H9 (cell line): ENCODE data around the gene SRC. TPM values are rescaled to one million over a fixed set of nuclear protein-coding genes. Genes with fewer than 3 reads are reported as not detected.

Experiments
- DNase-seq: peaks from one replicate; pipeline ENCODE4 v3.0.0-alpha.2; 2017
- H2AFZ ChIP-seq: one replicate; pipeline ENCODE4 v1.6.1; 2013; ENCODE audit warnings: mild to moderate bottlenecking, low read length, control low read depth, moderate library complexity
- H2AK5ac ChIP-seq: 2 replicates; pipeline ENCODE4 v1.6.1; 2013; ENCODE audit warnings: low read length, control low read depth, mixed read lengths; ENCODE audit not compliant: insufficient read length
- H2BK120ac ChIP-seq: one replicate; pipeline ENCODE4 v1.6.1; 2013; ENCODE audit warnings: low read depth, mild to moderate bottlenecking, low read length, control low read depth, inconsistent platforms; ENCODE audit not compliant: poor library complexity, severe bottlenecking
- H2BK12ac ChIP-seq: 2 replicates; pipeline ENCODE4 v1.6.1; 2013; ENCODE audit warnings: low read length, control low read depth, mixed read lengths, low read depth; ENCODE audit not compliant: insufficient read length
- H2BK15ac ChIP-seq: 2 replicates; pipeline ENCODE4 v1.6.1; 2013; ENCODE audit warnings: low read depth, low read length, control low read depth
- H2BK20ac ChIP-seq: one replicate; pipeline ENCODE4 v1.6.1; 2013; ENCODE audit warnings: low read depth, mild to moderate bottlenecking, low read length, control low read depth, inconsistent platforms; ENCODE audit not compliant: poor library complexity, severe bottlenecking
- H2BK5ac ChIP-seq: 2 replicates; pipeline ENCODE4 v1.6.1; 2013; ENCODE audit warnings: low read length, control low read depth, mixed read lengths; ENCODE audit not compliant: insufficient read length
- H3K14ac ChIP-seq: 2 replicates; pipeline ENCODE4 v1.6.1; 2013; ENCODE audit warnings: low read length, control low read depth; ENCODE audit not compliant: insufficient read depth
- H3K18ac ChIP-seq: 2 replicates; pipeline ENCODE4 v1.6.1; 2013; ENCODE audit warnings: low read depth, mild to moderate bottlenecking, mixed read lengths, low read length, control low read depth; ENCODE audit not compliant: insufficient read length
- H3K23ac ChIP-seq: 2 replicates; pipeline ENCODE4 v1.6.1; 2013; ENCODE audit warnings: low read length, control low read depth, mixed read lengths, low read depth; ENCODE audit not compliant: insufficient read length
- H3K23me2 ChIP-seq: 2 replicates; pipeline ENCODE4 v1.6.1; 2013; ENCODE audit warnings: low read depth, mild to moderate bottlenecking, mixed read lengths, low read length, control low read depth; ENCODE audit not compliant: insufficient read length, poor library complexity, severe bottlenecking
- H3K27ac ChIP-seq: 2 replicates; pipeline ENCODE4 v1.5.1; 2013; ENCODE audit warnings: low read length, control low read depth, mixed read lengths, low read depth; ENCODE audit not compliant: insufficient read length
- H3K27me3 ChIP-seq: 2 replicates; pipeline ENCODE4 v1.6.1; 2013; ENCODE audit warnings: low read length, control low read depth, inconsistent platforms; ENCODE audit not compliant: insufficient read depth
- H3K4ac ChIP-seq: 2 replicates; pipeline ENCODE4 v1.6.1; 2013; ENCODE audit warnings: low read depth, mild to moderate bottlenecking, control low read depth, inconsistent platforms, low read length, moderate library complexity
- H3K4me1 ChIP-seq: 2 replicates; pipeline ENCODE4 v1.6.1; 2013; ENCODE audit warnings: low read length, control low read depth, inconsistent platforms; ENCODE audit not compliant: insufficient read depth
- H3K4me2 ChIP-seq: 2 replicates; pipeline ENCODE4 v1.6.1; 2013; ENCODE audit warnings: low read length, control low read depth, mixed read lengths; ENCODE audit not compliant: insufficient read length, insufficient read depth
- H3K56ac ChIP-seq: 2 replicates; pipeline ENCODE4 v1.6.1; 2013; ENCODE audit warnings: low read depth, mild to moderate bottlenecking, mixed read lengths, low read length, control low read depth; ENCODE audit not compliant: insufficient read length
- H3K79me1 ChIP-seq: 2 replicates; pipeline ENCODE4 v1.6.1; 2013; ENCODE audit warnings: low read depth, mild to moderate bottlenecking, moderate library complexity, low read length, control low read depth, inconsistent platforms; ENCODE audit not compliant: insufficient read depth, poor library complexity, severe bottlenecking
- H3K79me2 ChIP-seq: 2 replicates; pipeline ENCODE4 v1.6.1; 2013; ENCODE audit warnings: low read length, control low read depth, inconsistent platforms; ENCODE audit not compliant: insufficient read depth
- H3K9ac ChIP-seq: 2 replicates; pipeline ENCODE4 v1.6.1; 2013; ENCODE audit warnings: low read length, control low read depth, mixed read lengths; ENCODE audit not compliant: insufficient read length; ENCODE audit errors: extremely low read depth
- H3K9me3 ChIP-seq: one replicate; pipeline ENCODE4 v1.6.1; 2013; ENCODE audit warnings: low read depth, low read length, inconsistent platforms; ENCODE audit not compliant: control insufficient read depth
- H3T11ph ChIP-seq: one replicate; pipeline ENCODE4 v1.6.1; 2013; ENCODE audit warnings: mild to moderate bottlenecking, low read length, control low read depth, inconsistent platforms
- H4K20me1 ChIP-seq: one replicate; pipeline ENCODE4 v1.6.1; 2013; ENCODE audit not compliant: control insufficient read depth, insufficient read length, insufficient read depth
- H4K5ac ChIP-seq: 2 replicates; pipeline ENCODE4 v1.6.1; 2013; ENCODE audit warnings: low read depth, mild to moderate bottlenecking, mixed read lengths, low read length, control low read depth; ENCODE audit not compliant: insufficient read length
- H4K8ac ChIP-seq: replicated peaks from 2 replicates; pipeline ENCODE4 v1.6.1; 2013; ENCODE audit warnings: low read length, control low read depth, mixed read lengths, low read depth; ENCODE audit not compliant: insufficient read length
- H4K91ac ChIP-seq: 2 replicates; pipeline ENCODE4 v1.6.1; 2013; ENCODE audit warnings: low read depth, mild to moderate bottlenecking, moderate library complexity, mixed read lengths, low read length, control low read depth; ENCODE audit not compliant: insufficient read length
- H3K27ac Mint-ChIP-seq, 3 experiments: 2 replicates in 2 of 3; 3 replicates in 1 of 3; pipeline ENCODE4 v1.8.0; 2020 to 2021; ENCODE audit warnings: mixed read lengths in 3 of 3, mild to moderate bottlenecking in 1 of 3, moderate library complexity in 1 of 3
- H3K27me3 Mint-ChIP-seq: 2 replicates; pipeline ENCODE4 v1.8.0; 2021; ENCODE audit warnings: low read depth, mild to moderate bottlenecking, moderate library complexity, mixed read lengths
- H3K36me3 Mint-ChIP-seq, 3 experiments: 2 replicates in 2 of 3; 3 replicates in 1 of 3; pipeline ENCODE4 v1.8.0; 2020 to 2021; ENCODE audit warnings: low read depth in 3 of 3, mixed read lengths in 3 of 3; ENCODE audit not compliant: insufficient read depth in 1 of 3
- H3K4me1 Mint-ChIP-seq, 2 experiments: 2 replicates each; pipeline ENCODE4 v1.8.0; 2020; ENCODE audit warnings: mixed read lengths in 2 of 2
- H3K4me3 Mint-ChIP-seq, 2 experiments: 2 replicates in 1 of 2; 3 replicates in 1 of 2; pipeline ENCODE4 v1.8.0; 2020 to 2021; ENCODE audit warnings: mild to moderate bottlenecking in 2 of 2, mixed read lengths in 2 of 2, moderate library complexity in 1 of 2
- H3K9me3 Mint-ChIP-seq, 2 experiments: 2 replicates in 1 of 2; 3 replicates in 1 of 2; pipeline ENCODE4 v1.8.0; 2020; ENCODE audit warnings: mild to moderate bottlenecking in 2 of 2, mixed read lengths in 2 of 2, moderate library complexity in 1 of 2
- WGBS: extraction: QIAGEN DNeasy Blood & Tissue Kit; methylation state at CpG from one replicate; pipeline ENCODE4 v1.1.7; 2013; ENCODE audit warnings: missing lambda C conversion rate, low lambda C conversion rate, mixed read lengths; ENCODE audit not compliant: insufficient read length; ENCODE audit errors: extremely low coverage; 5-methylcytosine and 5-hydroxymethylcytosine counted together
- total RNA-seq: library from RNA; stranded (reverse); gene quantifications from 2 replicates; pipeline ENCODE4 v1.2.1, GENCODE V29; 2021
- TF ChIP-seq, protein P1 (sequence below): fragments of 200-600 bp; sonication (generic); conservative IDR thresholded peaks from 3 replicates; pipeline ENCODE4 v1.8.0; 2021; ENCODE audit warnings: antibody characterized with exemption, mild to moderate bottlenecking

The SRC gene
- total RNA-seq, 1 experiment from 2014 or later: 44.5 TPM

GRCh38 chr20:37416848-37417616, 71.1 kb downstream of the SRC start:
- no peak overlapping the region for H2BK20ac ChIP-seq
- H3K27ac Mint-ChIP-seq: peak overlapping the region in 1 of 3 experiments; percentile 72; a peak in 1 of 7 replicates
- peaks cover 27 to 30% of the 10 kb centered on the region in 2 experiments for H3K4me1 Mint-ChIP-seq
- H3K79me1 ChIP-seq: no peaks in the 10 kb centered on the region
- no peaks in the 10 kb centered on the region; a peak in 2 of 5 replicates for H3K9me3 Mint-ChIP-seq
- H3K27me3 Mint-ChIP-seq: peaks cover 29% of the 10 kb centered on the region
- no peaks in the 10 kb centered on the region for H3K9me3 ChIP-seq
- H3K14ac ChIP-seq: no peak overlapping the region
- no peak overlapping the region for H2AFZ ChIP-seq
- no CpG with 5 or more reads among the region's 22 CpGs for WGBS
- H3K18ac ChIP-seq: no peak overlapping the region
- no peak overlapping the region for H2BK12ac ChIP-seq
- no peaks in the 10 kb centered on the region; the same call in 1 of the 2 replicates for H3K27me3 ChIP-seq
- no peak overlapping the region for H3K56ac ChIP-seq
- H3K9ac ChIP-seq: no peak overlapping the region
- no peak overlapping the region; a peak in 1 of 5 replicates for H3K4me3 Mint-ChIP-seq
- H3T11ph ChIP-seq: no peak overlapping the region
- no peak overlapping the region for H4K5ac ChIP-seq
- no peaks in the 10 kb centered on the region for H3K79me2 ChIP-seq
- no peaks in the 10 kb centered on the region for H4K20me1 ChIP-seq
- H4K8ac ChIP-seq: no peak overlapping the region
- DNase-seq: no peak
- H3K36me3 Mint-ChIP-seq: no peaks in the 10 kb centered on the region; a peak in 1 of 7 replicates
- no peak overlapping the region for H4K91ac ChIP-seq
- H3K4ac ChIP-seq: no peak overlapping the region
- H3K27ac ChIP-seq: no peak overlapping the region
- H3K23me2 ChIP-seq: no peaks in the 10 kb centered on the region
- no peak overlapping the region for H2BK15ac ChIP-seq
- H3K4me2 ChIP-seq: no peak overlapping the region
- no peak overlapping the region for H2BK5ac ChIP-seq
- H3K4me1 ChIP-seq: peaks cover 13% of the 10 kb centered on the region; the same call in 1 of the 2 replicates
- no peak overlapping the region for H2AK5ac ChIP-seq
- H3K23ac ChIP-seq: no peak overlapping the region
- TF ChIP-seq, protein P1, sequence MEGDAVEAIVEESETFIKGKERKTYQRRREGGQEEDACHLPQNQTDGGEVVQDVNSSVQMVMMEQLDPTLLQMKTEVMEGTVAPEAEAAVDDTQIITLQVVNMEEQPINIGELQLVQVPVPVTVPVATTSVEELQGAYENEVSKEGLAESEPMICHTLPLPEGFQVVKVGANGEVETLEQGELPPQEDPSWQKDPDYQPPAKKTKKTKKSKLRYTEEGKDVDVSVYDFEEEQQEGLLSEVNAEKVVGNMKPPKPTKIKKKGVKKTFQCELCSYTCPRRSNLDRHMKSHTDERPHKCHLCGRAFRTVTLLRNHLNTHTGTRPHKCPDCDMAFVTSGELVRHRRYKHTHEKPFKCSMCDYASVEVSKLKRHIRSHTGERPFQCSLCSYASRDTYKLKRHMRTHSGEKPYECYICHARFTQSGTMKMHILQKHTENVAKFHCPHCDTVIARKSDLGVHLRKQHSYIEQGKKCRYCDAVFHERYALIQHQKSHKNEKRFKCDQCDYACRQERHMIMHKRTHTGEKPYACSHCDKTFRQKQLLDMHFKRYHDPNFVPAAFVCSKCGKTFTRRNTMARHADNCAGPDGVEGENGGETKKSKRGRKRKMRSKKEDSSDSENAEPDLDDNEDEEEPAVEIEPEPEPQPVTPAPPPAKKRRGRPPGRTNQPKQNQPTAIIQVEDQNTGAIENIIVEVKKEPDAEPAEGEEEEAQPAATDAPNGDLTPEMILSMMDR: no peak
- H2BK120ac ChIP-seq: no peak overlapping the region
